ENCODE results near the gene ZAP70.

DNA sequence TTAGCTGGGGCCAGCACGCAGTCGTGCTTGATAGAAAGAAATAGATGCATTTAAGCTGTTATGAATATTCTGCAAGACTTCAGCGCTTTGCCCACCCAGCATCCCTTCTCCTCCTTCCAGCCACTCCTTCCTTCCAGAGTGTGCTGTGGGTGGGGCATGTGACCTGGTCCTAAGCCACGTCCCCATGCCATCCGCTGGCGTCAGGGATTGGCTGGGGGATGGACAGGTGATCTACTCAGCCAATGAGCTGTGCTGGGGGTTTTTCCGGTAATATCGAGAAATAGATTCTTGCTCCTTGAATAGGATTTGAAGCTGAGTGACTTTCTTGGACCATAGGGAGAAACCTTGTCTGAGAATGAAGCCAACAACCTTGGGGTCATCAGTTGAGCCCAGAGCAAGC lies 4.8 kb upstream of the ZAP70 start:
- no peak for TF ChIP-seq CTCF (conservative IDR thresholded peaks at IDR 0.05 in 1 of 2, IDR thresholded peaks at IDR 0.05 in 1 of 2; ENCODE audit: low read depth in 1 of 2, low read length in 2 of 2)
- no peak for TF ChIP-seq EZH2 (IDR thresholded peaks at IDR 0.05; ENCODE audit: low read length, missing control alignments)

Data from fibroblast of lung (primary cell).